ENCODE data around the gene PTPRS. TPM values are rescaled to one million over a fixed set of nuclear protein-coding genes. Genes with fewer than 3 reads are reported as not detected.

Gene PTPRS
- total RNA-seq, 6 experiments from 2014 or later: 6.1 to 39.9 (median 22.1) TPM

- ATAC-seq: no peak
Measured at GRCh38 chr19:5356428-5356827, 15.8 kb upstream of the PTPRS start.

DNA sequence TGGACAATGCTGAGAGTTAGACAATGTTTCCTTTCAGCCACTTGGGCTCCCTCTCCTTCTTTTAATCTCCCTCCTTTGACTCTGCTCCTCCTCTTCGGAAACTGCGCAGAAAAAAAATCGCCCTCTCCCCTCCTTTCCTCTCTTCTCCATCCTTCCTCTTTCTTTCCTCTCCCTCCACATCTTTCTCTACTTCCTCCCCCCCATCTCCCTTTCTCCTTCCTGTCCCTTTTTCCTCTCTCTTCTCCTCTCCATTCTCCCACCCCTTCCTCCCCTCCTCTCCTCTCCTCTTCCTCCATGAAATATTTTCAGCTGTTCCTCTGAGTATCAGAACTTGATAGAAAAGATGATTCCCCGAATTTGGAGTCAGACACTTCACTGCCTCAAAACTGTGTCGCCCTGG, 15.1 kb upstream of the PTPRS start:
- ATAC-seq (no peak), DNase-seq (no peak)
- WGBS (ENCODE audit: insufficient coverage, low coverage, low lambda C conversion rate, missing lambda C conversion rate): 35% methylated on average over 4 of the region's 5 CpGs
- H3K4me1 ChIP-seq: no peaks in the 10 kb centered on the region
- TF ChIP-seq POLR2A (IDR thresholded peaks at IDR 0.05) (no peak), CTCF (IDR thresholded peaks at IDR 0.05) (no peak)
- no peaks in the 10 kb centered on the region for H3K27me3 ChIP-seq
- H3K9me3 ChIP-seq: no peaks in the 10 kb centered on the region
- H3K27ac ChIP-seq: no peak overlapping the region
- no peaks in the 10 kb centered on the region for H3K36me3 ChIP-seq
- intact Hi-C loops (cut with DNase I): no loop called here
- no peak overlapping the region for H3K4me3 ChIP-seq

More at GRCh38 chr19:5356428-5356827, 15.8 kb upstream of the PTPRS start:
- Histone ChIP-seq H3K27me3 (no peaks in the 10 kb centered on the region), H3K36me3 (no peaks in the 10 kb centered on the region), H3K9me3 (no peaks in the 10 kb centered on the region), H3K4me1 (no peaks in the 10 kb centered on the region), H3K27ac (no peak overlapping the region), H3K4me3 (no peak overlapping the region)
- TF ChIP-seq POLR2A (IDR thresholded peaks at IDR 0.05): no peak
- TF ChIP-seq CTCF (IDR thresholded peaks at IDR 0.05): no peak
- intact Hi-C loops (cut with DNase I): no loop called here
- 71% methylated on average over 5 of the region's 5 CpGs for WGBS (ENCODE audit: insufficient coverage, low coverage, low lambda C conversion rate, missing lambda C conversion rate)
- peak in 1 of 3 donors; percentile 11 for DNase-seq

- no peaks in the 10 kb centered on the region for H3K36me3 ChIP-seq
- no peaks in the 10 kb centered on the region for H3K9me3 ChIP-seq
- H3K4me1 ChIP-seq: no peaks in the 10 kb centered on the region
- no peaks in the 10 kb centered on the region for H3K27me3 ChIP-seq
- intact Hi-C loops (cut with DNase I): no loop called here
- ATAC-seq: no peak
- TF ChIP-seq POLR2A (IDR thresholded peaks at IDR 0.05) (no peak), CTCF (IDR thresholded peaks at IDR 0.05) (no peak)
- H3K27ac ChIP-seq: no peak overlapping the region
- H3K4me3 ChIP-seq: no peak overlapping the region
- peak in 1 of 3 donors; percentile 27 for DNase-seq
- 60% methylated on average over 2 of the region's 9 CpGs for WGBS (ENCODE audit: insufficient coverage, low coverage, low lambda C conversion rate, missing lambda C conversion rate)
Measured at GRCh38 chr19:5355076-5355475, 14.5 kb upstream of the PTPRS start.

GRCh38 chr19:5354403-5354802, 13.8 kb upstream of the PTPRS start:
- DNase-seq: peak in 1 of 3 donors; percentile 22
- intact Hi-C loops (cut with DNase I): no loop called here
- TF ChIP-seq POLR2A (IDR thresholded peaks at IDR 0.05): no peak
- no peak for TF ChIP-seq CTCF (IDR thresholded peaks at IDR 0.05)
- ATAC-seq: peak in 1 of 4 donors; percentile 35
- Histone ChIP-seq H3K4me3 (no peak overlapping the region), H3K36me3 (no peaks in the 10 kb centered on the region), H3K27me3 (no peaks in the 10 kb centered on the region), H3K4me1 (no peaks in the 10 kb centered on the region), H3K27ac (no peak overlapping the region), H3K9me3 (no peaks in the 10 kb centered on the region)
- 78% methylated on average over 2 of the region's 4 CpGs for WGBS (ENCODE audit: insufficient coverage, low coverage, low lambda C conversion rate, missing lambda C conversion rate)

DNA sequence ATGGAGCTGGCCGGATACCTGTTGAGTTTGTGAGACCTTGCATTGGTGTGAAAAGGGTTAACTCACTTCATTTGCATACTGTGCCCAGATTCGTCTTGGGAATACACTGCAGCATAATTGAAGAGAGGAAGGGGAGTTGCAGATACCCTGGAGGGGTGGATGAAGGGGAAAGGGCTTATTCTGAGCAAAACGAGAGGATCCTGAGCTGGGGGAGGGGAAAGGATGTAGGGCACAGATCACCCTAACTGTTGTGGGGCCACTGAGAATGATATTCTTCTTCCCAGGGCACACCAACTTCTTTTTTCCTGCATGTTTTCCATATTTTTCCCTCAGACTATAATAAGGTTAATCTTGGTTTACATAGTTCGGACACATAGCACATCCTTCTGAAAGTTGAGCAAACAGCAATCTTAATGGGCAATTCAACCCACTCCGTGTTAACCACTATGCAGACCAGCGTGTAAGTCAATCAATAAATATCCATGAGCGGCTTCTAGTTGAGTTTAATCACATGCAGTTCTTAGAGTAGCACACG, 11.7 kb upstream of the PTPRS start:
- WGBS (ENCODE audit: insufficient coverage, low coverage, low lambda C conversion rate, missing lambda C conversion rate): 22% methylated on average over 8 of the region's 8 CpGs
- intact Hi-C loops (cut with DNase I): no loop called here
- no peaks in the 10 kb centered on the region for H3K27me3 ChIP-seq
- DNase-seq (no peak), ATAC-seq (no peak)
- no peak overlapping the region for H3K27ac ChIP-seq
- no peaks in the 10 kb centered on the region for H3K9me3 ChIP-seq
- no peaks in the 10 kb centered on the region for H3K4me1 ChIP-seq
- no peaks in the 10 kb centered on the region for H3K36me3 ChIP-seq
- TF ChIP-seq CTCF (IDR thresholded peaks at IDR 0.05): no peak
- TF ChIP-seq POLR2A (IDR thresholded peaks at IDR 0.05): no peak
- H3K4me3 ChIP-seq: no peak overlapping the region

All from right lobe of liver (tissue), 6 donors.